HG03108 (cell line): ENCODE data around the gene AMFR.

Experiments used
- ATAC-seq: cut with Tn5 transposase; IDR thresholded peaks from one replicate; pipeline ENCODE4 v1.9.1; 2021; ENCODE audit warnings: moderate library complexity; ENCODE audit not compliant: unreplicated experiment

The AMFR gene

DNA sequence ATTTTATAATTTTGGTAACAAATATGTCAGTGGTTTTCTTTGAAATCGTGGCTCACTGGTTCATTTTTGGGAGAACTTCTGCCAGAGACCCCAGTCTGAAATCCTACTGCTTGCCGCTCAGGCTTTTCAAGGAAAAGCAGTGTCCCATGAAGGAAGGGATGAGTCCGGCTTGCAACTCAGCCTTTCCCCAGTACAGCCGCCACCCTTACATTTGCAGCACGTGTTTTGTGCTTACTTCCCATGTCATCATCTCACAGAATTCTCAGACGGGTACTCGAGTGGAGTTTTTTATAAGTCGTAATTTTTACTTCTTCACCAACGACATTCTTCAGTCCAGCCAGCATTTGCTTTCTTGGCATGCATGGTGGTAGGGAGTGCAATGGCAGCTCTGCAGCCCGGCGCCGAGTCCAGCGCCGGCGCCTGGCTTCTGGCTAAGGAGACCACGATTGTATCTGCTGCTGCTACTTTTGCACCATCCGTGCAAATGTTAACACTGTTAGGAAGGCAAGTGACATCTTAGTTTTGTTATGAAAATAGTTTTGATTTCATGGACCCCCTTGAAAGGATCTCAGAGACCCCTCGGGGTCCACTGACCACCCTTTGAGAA, 111.0 kb downstream of the AMFR start:
- ATAC-seq: no peak

DNA sequence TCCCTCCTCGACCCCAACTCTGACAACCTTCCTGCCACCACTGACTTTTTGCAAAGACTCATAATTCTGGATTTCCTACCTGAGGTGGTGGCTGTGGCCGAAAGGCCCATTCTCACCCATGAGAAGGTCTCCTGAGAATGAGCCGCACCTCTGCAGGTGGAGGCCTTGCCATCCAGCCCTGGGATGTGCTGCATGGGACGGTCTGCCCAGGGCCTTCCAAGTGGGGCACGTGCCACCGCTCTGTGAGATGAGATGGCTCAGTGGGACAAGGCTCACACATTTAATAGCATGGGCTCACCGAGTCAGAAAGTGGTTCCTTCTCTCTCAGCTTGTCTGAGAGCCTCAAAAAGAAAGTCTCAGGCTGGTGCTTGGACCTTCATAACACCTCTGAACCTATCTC, 112.8 kb downstream of the AMFR start:
- ATAC-seq: no peak

DNA sequence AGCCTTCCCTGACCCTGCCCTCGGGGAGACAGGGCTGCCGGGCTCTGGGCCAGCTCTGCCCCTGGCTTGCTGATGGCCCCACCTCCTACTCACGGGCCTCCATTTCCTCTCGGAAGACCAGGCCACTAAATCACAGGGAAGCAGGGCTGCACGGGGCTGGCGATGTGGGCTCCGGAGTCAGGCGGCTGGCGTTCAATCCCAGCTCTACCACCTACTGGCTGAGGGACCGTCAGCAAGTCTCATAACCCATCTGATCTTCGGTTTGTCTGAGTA, 113.4 kb downstream of the AMFR start:
- no peak for ATAC-seq
